ENCODE measurements around the gene PDE10A. TPM values are rescaled to one million over a fixed set of nuclear protein-coding genes. Genes with fewer than 3 reads are reported as not detected.

Gene PDE10A
- total RNA-seq, 1 donor from 2014 or later: 5.4 TPM

DNA sequence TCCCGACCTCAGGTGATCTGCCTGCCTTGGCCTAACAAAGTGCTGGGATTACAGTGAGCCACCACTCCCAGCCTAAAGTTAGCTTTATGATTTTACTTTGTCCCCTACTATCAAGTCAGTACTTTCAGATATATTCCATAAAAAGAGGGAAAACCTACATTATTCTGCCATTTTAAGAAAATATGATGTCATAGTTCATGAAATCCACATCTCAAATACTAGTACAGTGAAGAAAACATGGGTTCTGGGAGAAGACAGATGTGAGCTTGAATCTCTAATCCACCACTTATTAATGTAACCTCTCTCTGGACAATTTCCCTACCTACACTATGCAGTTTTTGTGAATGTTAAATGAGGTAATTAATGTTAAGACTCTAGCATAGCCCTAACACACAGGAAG is 74.5 kb downstream of the PDE10A start:
- Histone ChIP-seq H3K27ac (ENCODE audit: low read depth, low read length) (no peak overlapping the region), H2AFZ (ENCODE audit: low read depth, low read length) (no peak overlapping the region), H3K4me1 (ENCODE audit: insufficient read depth, low read length) (no peaks in the 10 kb centered on the region), H3K9me3 (ENCODE audit: insufficient read depth, low read depth, low read length) (no peaks in the 10 kb centered on the region), H3K9ac (ENCODE audit: low read length) (no peak overlapping the region), H3K36me3 (ENCODE audit: insufficient read depth, low read length) (no peaks in the 10 kb centered on the region), H3K4me2 (ENCODE audit: low read length) (no peak overlapping the region), H3K27me3 (ENCODE audit: insufficient read depth, low read length) (no peaks in the 10 kb centered on the region), H3K4me3 (ENCODE audit: insufficient read depth, low read depth, low read length) (no peak overlapping the region), H3K79me2 (ENCODE audit: insufficient read depth, low read length) (peaks cover 5% of the 10 kb centered on the region), H4K20me1 (ENCODE audit: insufficient read depth, low read length) (no peaks in the 10 kb centered on the region)
- TF ChIP-seq, protein P1, sequence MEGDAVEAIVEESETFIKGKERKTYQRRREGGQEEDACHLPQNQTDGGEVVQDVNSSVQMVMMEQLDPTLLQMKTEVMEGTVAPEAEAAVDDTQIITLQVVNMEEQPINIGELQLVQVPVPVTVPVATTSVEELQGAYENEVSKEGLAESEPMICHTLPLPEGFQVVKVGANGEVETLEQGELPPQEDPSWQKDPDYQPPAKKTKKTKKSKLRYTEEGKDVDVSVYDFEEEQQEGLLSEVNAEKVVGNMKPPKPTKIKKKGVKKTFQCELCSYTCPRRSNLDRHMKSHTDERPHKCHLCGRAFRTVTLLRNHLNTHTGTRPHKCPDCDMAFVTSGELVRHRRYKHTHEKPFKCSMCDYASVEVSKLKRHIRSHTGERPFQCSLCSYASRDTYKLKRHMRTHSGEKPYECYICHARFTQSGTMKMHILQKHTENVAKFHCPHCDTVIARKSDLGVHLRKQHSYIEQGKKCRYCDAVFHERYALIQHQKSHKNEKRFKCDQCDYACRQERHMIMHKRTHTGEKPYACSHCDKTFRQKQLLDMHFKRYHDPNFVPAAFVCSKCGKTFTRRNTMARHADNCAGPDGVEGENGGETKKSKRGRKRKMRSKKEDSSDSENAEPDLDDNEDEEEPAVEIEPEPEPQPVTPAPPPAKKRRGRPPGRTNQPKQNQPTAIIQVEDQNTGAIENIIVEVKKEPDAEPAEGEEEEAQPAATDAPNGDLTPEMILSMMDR (IDR thresholded peaks at IDR 0.05; ENCODE audit: insufficient read depth, low read depth, low read length): no peak
- no peak for TF ChIP-seq EZH2 (IDR thresholded peaks at IDR 0.05; ENCODE audit: insufficient read depth, low read length)
- Mint-ChIP-seq H3K4me1 (ENCODE audit: low read depth, unreplicated experiment) (no peaks in the 10 kb centered on the region), H3K27ac (ENCODE audit: unreplicated experiment) (no peak overlapping the region), H3K36me3 (ENCODE audit: low read depth, unreplicated experiment) (peaks cover 3% of the 10 kb centered on the region), H3K4me3 (ENCODE audit: unreplicated experiment) (no peak overlapping the region), H3K9me3 (ENCODE audit: unreplicated experiment) (peaks cover 14% of the 10 kb centered on the region), H3K27me3 (ENCODE audit: low read depth, unreplicated experiment) (no peaks in the 10 kb centered on the region)
- FAIRE-seq (no peak), DNase-seq (ENCODE audit: low read depth) (no peak)

DNA sequence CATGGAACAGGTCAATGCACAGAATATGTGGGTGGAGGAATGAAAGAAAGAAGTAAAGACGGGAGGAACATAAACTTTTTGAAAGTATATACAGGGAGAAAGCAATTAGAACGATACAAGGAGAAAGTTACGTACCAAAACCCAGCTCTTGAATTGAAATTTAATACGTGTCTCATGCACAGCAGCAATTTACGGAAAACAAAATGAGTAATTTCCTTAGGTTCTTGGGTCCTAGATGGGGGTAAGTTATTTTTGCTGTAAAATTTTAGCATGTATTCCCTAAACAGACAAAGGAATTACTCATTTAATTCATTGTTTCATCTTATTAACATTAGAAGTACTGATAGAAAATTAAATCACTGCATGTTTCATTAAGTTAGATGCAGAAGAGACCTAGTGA is 75.8 kb downstream of the PDE10A start:
- DNase-seq (ENCODE audit: low read depth) (no peak), FAIRE-seq (no peak)
- H3K27me3 ChIP-seq (ENCODE audit: insufficient read depth, low read length): no peaks in the 10 kb centered on the region
- Mint-ChIP-seq H3K4me3 (ENCODE audit: unreplicated experiment) (no peak overlapping the region), H3K4me1 (ENCODE audit: low read depth, unreplicated experiment) (no peaks in the 10 kb centered on the region), H3K27ac (ENCODE audit: unreplicated experiment) (no peak overlapping the region), H3K9me3 (ENCODE audit: unreplicated experiment) (peaks cover 11% of the 10 kb centered on the region), H3K36me3 (ENCODE audit: low read depth, unreplicated experiment) (peaks cover 3% of the 10 kb centered on the region), H3K27me3 (ENCODE audit: low read depth, unreplicated experiment) (no peaks in the 10 kb centered on the region)
- no peak overlapping the region for H3K9ac ChIP-seq (ENCODE audit: low read length)
- H3K27ac ChIP-seq (ENCODE audit: low read depth, low read length): no peak overlapping the region
- peaks cover 5% of the 10 kb centered on the region for H3K79me2 ChIP-seq (ENCODE audit: insufficient read depth, low read length)
- H3K4me2 ChIP-seq (ENCODE audit: low read length): no peak overlapping the region
- TF ChIP-seq EZH2 (IDR thresholded peaks at IDR 0.05; ENCODE audit: insufficient read depth, low read length): no peak
- TF ChIP-seq, protein P1 (IDR thresholded peaks at IDR 0.05; ENCODE audit: insufficient read depth, low read depth, low read length): no peak
- H3K36me3 ChIP-seq (ENCODE audit: insufficient read depth, low read length): no peaks in the 10 kb centered on the region
- H2AFZ ChIP-seq (ENCODE audit: low read depth, low read length): no peak overlapping the region
- no peaks in the 10 kb centered on the region for H3K4me1 ChIP-seq (ENCODE audit: insufficient read depth, low read length)
- H4K20me1 ChIP-seq (ENCODE audit: insufficient read depth, low read length): no peaks in the 10 kb centered on the region
- H3K9me3 ChIP-seq (ENCODE audit: insufficient read depth, low read depth, low read length): no peaks in the 10 kb centered on the region
- no peak overlapping the region for H3K4me3 ChIP-seq (ENCODE audit: insufficient read depth, low read depth, low read length)

DNA sequence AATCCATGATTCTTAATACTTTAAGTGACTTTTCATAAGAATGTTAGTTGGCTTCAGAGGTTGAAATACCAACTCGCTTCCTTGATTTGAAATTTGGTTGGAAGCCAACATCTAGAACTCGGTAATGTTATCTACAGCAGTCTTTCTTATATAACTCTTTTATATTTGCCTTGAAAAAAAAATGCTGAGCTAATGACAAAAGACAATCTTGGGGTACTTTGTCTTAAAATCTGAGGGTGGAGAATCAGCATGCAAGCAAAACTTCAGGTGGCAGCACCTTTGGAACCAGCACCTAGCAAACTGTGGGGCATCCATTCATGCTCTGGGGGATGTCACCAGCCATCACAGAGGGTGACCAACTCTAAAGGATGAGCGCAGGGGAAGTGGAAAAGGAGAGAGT is 76.3 kb downstream of the PDE10A start:
- H3K4me3 ChIP-seq (ENCODE audit: insufficient read depth, low read depth, low read length): no peak overlapping the region
- peaks cover 11% of the 10 kb centered on the region for H3K9me3 Mint-ChIP-seq (ENCODE audit: unreplicated experiment)
- no peak overlapping the region for H3K4me3 Mint-ChIP-seq (ENCODE audit: unreplicated experiment)
- TF ChIP-seq, protein P1 (IDR thresholded peaks at IDR 0.05; ENCODE audit: insufficient read depth, low read depth, low read length): no peak
- TF ChIP-seq EZH2 (IDR thresholded peaks at IDR 0.05; ENCODE audit: insufficient read depth, low read length): no peak
- H3K36me3 ChIP-seq (ENCODE audit: insufficient read depth, low read length): no peaks in the 10 kb centered on the region
- H3K79me2 ChIP-seq (ENCODE audit: insufficient read depth, low read length): peaks cover 5% of the 10 kb centered on the region
- no peaks in the 10 kb centered on the region for H3K27me3 ChIP-seq (ENCODE audit: insufficient read depth, low read length)
- no peak for FAIRE-seq
- H3K9ac ChIP-seq (ENCODE audit: low read length): no peak overlapping the region
- no peaks in the 10 kb centered on the region for H3K4me1 ChIP-seq (ENCODE audit: insufficient read depth, low read length)
- H2AFZ ChIP-seq (ENCODE audit: low read depth, low read length): no peak overlapping the region
- H3K9me3 ChIP-seq (ENCODE audit: insufficient read depth, low read depth, low read length): no peaks in the 10 kb centered on the region
- no peak overlapping the region for H3K27ac ChIP-seq (ENCODE audit: low read depth, low read length)
- H3K36me3 Mint-ChIP-seq (ENCODE audit: low read depth, unreplicated experiment): peaks cover 3% of the 10 kb centered on the region
- no peak overlapping the region for H3K4me2 ChIP-seq (ENCODE audit: low read length)
- no peaks in the 10 kb centered on the region for H4K20me1 ChIP-seq (ENCODE audit: insufficient read depth, low read length)
- H3K27ac Mint-ChIP-seq (ENCODE audit: unreplicated experiment): no peak overlapping the region
- H3K4me1 Mint-ChIP-seq (ENCODE audit: low read depth, unreplicated experiment): no peaks in the 10 kb centered on the region
- H3K27me3 Mint-ChIP-seq (ENCODE audit: low read depth, unreplicated experiment): no peaks in the 10 kb centered on the region
- DNase-seq (ENCODE audit: low read depth): no peak
